T-helper 2 cell treated with Interferon-gamma antibody and Interleukin-4, amounts not matched to agents 5 μg/mL and 100 μg/mL, for 36 hours (primary cell): ENCODE results near the gene CCNL1.
A peak's percentile ranks its signal among the peaks of the same experiment; 100 is the strongest.

Source experiments
- DNase-seq: peaks from one replicate; pipeline ENCODE4 v3.0.0; 2021; ENCODE audit warnings: low spot score
- H3K27ac Mint-ChIP-seq: one replicate; pipeline ENCODE4 v1.8.0; 2021; ENCODE audit warnings: mild to moderate bottlenecking, mixed read lengths
- H3K27me3 Mint-ChIP-seq: one replicate; pipeline ENCODE4 v1.8.0; 2021; ENCODE audit warnings: low read depth, mixed read lengths
- H3K36me3 Mint-ChIP-seq: one replicate; pipeline ENCODE4 v1.8.0; 2021; ENCODE audit warnings: low read depth, mixed read lengths
- H3K4me1 Mint-ChIP-seq: one replicate; pipeline ENCODE4 v1.8.0; 2021; ENCODE audit warnings: low read depth, mixed read lengths
- H3K4me3 Mint-ChIP-seq: one replicate; pipeline ENCODE4 v1.8.0; 2022; ENCODE audit warnings: mild to moderate bottlenecking, moderate library complexity, mixed read lengths
- H3K9me3 Mint-ChIP-seq: one replicate; pipeline ENCODE4 v1.8.0; 2021; ENCODE audit warnings: mixed read lengths

The CCNL1 gene

GRCh38 chr3:157117875-157118654, 41.9 kb downstream of the CCNL1 start:
- H3K4me1 Mint-ChIP-seq = peaks cover 13% of the 10 kb centered on the region
- no peaks in the 10 kb centered on the region for H3K27me3 Mint-ChIP-seq
- H3K36me3 Mint-ChIP-seq = peaks cover 6% of the 10 kb centered on the region
- H3K27ac Mint-ChIP-seq = no peak overlapping the region
- H3K4me3 Mint-ChIP-seq = no peak overlapping the region
- no peak for DNase-seq
- H3K9me3 Mint-ChIP-seq = peaks cover 4% of the 10 kb centered on the region

DNA sequence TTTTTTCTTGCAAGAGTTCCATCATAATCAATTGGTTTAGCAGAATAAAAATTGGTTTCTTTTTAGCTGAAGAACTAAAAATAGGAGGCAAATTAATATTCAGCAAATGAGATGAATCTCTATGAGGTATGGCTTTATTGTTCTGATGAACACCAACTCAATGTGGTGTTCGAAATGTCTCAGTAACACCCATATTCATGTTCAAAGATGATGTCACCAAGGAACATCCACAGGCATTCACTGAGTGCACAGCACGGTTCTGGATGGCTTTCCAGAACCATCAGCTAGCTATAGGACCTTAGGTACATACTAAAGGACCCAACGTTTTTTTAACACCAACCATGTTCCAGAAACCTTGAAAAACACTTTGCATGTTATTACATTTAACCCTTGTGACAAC, 42.7 kb downstream of the CCNL1 start:
- no peak for DNase-seq
- Mint-ChIP-seq H3K4me1 (peaks cover 13% of the 10 kb centered on the region), H3K9me3 (peaks cover 4% of the 10 kb centered on the region), H3K36me3 (peaks cover 6% of the 10 kb centered on the region), H3K27ac (no peak overlapping the region), H3K4me3 (no peak overlapping the region), H3K27me3 (no peaks in the 10 kb centered on the region)

DNA sequence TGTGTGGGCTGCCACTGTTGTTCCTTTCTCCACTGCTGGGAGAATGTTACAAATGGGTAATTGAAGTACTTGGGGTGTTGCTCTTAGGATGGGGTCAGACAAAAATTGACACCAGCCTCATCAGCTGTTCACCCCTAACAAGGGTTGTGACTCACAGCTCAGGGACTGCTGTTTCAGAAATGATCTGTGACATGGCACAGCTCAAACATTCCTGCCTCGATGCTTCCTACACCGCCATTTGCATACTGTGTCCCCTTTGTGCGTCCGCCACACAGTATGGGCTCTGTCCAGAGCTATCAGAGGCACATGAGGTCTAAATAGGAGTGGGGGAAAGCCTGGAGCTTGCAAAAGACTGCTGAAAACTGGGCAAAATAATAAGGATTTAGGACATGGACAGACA, 43.9 kb downstream of the CCNL1 start:
- Mint-ChIP-seq H3K4me1 (peaks cover 13% of the 10 kb centered on the region), H3K9me3 (peaks cover 4% of the 10 kb centered on the region), H3K27me3 (no peaks in the 10 kb centered on the region), H3K4me3 (no peak overlapping the region), H3K36me3 (peaks cover 6% of the 10 kb centered on the region), H3K27ac (no peak overlapping the region)
- DNase-seq = no peak

DNA sequence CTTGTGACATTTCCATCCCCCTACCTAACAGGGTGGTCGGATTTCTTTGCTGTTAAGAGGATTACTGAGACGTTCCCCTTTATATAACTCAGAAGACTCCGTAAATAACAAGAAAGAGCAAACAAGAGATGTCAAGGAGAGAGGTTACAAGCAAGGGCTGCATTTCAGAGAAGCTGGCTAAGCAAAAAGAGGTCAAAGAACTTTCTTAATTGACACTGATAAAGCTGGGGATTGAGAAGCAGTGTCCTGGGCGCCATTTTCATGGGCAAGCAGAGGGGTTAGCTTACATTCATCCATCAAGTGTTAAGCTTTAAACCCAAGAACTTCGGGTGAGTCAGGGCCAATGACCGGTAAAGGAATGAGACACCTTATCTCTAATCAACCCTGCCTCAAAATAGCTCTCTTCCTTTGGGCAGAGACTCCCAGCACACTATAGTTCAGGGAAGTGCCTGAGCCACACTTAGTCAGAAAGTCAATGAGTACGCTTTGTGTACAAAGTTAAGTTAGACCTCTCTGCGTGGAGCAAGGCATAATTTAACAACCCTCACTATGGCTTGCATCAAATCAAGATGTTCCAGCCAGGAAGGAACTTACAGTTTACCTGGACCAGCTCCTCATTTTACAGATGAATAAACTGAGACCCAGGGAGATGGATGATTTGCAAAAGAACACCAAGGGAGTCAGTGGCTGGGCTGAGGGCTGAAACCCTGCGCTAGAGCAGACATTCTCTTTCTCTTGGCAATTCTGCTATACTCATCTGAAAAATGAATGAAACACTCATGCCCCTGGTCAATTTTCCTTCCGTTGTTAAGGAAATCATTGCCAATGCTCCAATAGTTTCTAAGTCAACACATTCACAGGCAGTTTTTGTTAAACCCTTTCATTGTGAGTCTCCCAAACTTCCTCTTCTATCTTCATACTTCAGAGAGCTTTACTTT, 44.6 kb downstream of the CCNL1 start:
- Mint-ChIP-seq H3K36me3 (peaks cover 6% of the 10 kb centered on the region), H3K9me3 (peaks cover 4% of the 10 kb centered on the region), H3K27ac (no peak overlapping the region), H3K4me1 (peaks cover 13% of the 10 kb centered on the region), H3K27me3 (no peaks in the 10 kb centered on the region), H3K4me3 (no peak overlapping the region)
- DNase-seq = no peak

DNA sequence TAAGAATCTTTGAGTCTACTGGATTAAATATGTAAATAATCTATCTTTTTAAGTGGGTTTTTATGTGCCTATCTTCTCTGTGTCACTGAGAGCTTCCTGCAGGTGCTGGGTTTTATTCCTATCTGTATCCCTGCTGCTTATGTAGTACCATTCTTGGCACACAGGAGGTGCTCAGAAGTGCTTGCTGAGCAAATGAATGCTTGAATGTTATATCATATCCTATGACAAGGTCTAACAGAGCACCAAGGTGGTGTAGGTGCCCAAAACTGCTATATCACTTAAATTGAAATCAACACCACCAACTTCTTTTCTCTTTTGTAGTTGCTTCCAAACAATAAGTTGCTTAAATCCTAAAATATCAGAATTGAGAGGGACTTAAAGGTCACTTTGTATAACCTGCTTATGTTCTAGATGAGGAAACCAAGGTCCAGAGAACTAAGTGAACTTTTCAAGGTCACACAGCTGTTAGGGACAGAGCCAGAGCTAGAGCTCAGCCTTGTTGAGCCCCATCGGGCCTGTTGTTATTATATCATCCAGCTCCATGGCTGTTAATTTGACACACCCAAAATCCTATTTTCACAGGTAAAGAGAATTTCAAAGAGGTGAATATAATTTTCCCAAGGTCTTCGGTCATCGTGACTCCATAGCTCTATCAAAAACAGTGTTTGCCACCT, 46.0 kb downstream of the CCNL1 start:
- Mint-ChIP-seq H3K4me3 (no peak overlapping the region), H3K4me1 (peaks cover 4% of the 10 kb centered on the region), H3K36me3 (no peaks in the 10 kb centered on the region), H3K27ac (no peak overlapping the region), H3K27me3 (no peaks in the 10 kb centered on the region), H3K9me3 (no peaks in the 10 kb centered on the region)
- DNase-seq = no peak

GRCh38 chr3:157112536-157112935, 47.4 kb downstream of the CCNL1 start:
- H3K9me3 Mint-ChIP-seq = no peaks in the 10 kb centered on the region
- H3K4me1 Mint-ChIP-seq = peaks cover 3% of the 10 kb centered on the region
- no peaks in the 10 kb centered on the region for H3K27me3 Mint-ChIP-seq
- no peaks in the 10 kb centered on the region for H3K36me3 Mint-ChIP-seq
- no peak overlapping the region for H3K4me3 Mint-ChIP-seq
- H3K27ac Mint-ChIP-seq = no peak overlapping the region
- no peak for DNase-seq

- no peaks in the 10 kb centered on the region for H3K36me3 Mint-ChIP-seq
- H3K27me3 Mint-ChIP-seq = no peaks in the 10 kb centered on the region
- H3K4me3 Mint-ChIP-seq = no peak overlapping the region
- H3K9me3 Mint-ChIP-seq = no peaks in the 10 kb centered on the region
- peaks cover 6% of the 10 kb centered on the region for H3K4me1 Mint-ChIP-seq
- H3K27ac Mint-ChIP-seq = no peak overlapping the region
- DNase-seq = no peak
These were observed 48.4 kb downstream of the CCNL1 start for GRCh38 chr3:157111518-157111917.

DNA sequence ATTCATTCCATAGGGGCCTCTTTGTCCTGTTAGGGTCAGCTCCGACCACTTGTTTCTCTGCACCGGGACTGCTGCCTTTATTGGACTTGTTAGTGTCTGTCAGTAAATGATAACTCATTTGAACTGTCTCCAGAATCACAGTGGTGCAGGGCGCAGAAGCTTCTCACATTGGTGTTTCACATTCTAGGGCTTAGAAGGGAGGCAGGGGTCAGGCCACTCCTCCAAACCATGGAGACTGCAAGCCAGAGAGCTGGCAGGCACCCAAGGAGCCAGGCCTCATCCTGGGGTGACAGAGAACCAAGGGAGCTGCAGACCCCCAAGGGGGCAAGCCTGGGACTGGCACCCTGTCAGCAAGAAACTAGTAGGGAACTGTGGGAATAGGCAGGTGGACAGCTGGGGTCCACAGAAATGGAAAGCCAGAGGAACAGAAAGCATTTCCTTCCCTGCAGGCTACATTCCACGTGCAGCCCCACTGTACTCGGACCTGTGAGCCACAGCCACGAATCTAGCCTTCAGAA, 49.1 kb downstream of the CCNL1 start:
- H3K27ac Mint-ChIP-seq = no peak overlapping the region
- H3K27me3 Mint-ChIP-seq = no peaks in the 10 kb centered on the region
- no peak for DNase-seq
- H3K4me1 Mint-ChIP-seq = peaks cover 6% of the 10 kb centered on the region
- no peak overlapping the region for H3K4me3 Mint-ChIP-seq
- no peaks in the 10 kb centered on the region for H3K36me3 Mint-ChIP-seq
- H3K9me3 Mint-ChIP-seq = no peaks in the 10 kb centered on the region

DNA sequence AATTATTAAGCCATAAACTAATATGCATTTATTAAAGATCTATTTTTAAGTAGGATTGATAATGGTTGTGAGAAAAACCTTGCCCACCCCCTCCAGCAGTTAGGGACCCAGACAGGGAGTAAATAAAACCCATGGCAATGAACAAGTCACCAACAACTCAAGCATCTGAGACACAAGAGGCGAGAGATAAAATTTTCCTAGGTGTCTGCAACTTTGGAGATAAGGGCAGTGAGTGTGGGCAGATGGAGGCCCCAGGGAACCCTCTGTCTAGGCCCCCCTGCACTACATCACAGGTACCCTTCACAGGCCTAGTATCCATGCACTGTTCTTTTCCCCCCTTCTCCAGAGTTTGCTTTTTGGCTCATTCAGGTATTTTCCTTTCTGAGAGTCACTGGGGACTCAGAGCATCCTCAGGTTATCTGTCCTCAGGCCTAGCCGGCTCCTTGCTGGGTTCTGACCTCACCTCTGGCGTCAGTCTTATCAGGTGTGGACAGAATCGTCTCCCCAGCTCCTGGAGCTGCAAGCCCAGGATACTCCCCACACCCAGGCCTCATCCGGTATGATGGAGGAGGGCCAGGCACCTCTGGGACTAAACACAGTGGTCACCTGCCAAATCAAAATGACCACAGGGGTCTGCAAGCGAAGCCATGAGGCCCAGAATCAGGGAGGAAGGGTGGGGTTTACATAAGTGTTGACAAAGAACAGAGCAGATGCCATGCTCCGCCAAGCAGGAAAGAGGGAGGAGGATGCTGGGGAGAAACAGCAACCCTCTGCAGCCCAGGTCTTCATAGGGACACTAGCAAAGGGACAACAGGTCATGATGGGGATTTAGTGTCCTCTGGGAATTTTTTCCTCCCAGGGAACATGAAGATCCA, 50.4 kb downstream of the CCNL1 start:
- H3K27me3 Mint-ChIP-seq = no peaks in the 10 kb centered on the region

DNA sequence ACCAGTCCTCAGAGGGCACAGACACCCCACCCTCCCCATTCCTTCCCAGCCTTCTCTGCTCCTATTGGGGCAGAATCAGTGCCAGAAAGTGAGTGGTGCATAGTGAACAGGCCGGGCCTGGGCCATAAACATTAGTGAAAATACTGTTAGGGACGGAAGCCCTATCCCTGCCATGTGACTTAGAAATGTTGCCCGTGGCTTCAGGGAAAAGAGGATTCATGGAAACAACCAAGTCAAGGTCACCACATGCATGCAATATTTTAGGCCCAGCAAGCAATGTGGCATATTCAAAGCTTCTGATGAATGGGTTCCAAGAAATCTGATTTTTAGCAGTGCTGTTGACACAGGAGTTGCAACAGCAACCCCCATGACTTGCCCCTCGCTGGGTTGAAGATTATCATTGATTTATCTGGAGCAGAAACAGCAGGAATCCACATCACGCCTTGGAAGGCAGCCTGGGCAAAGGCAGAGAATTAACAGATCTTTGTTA, 52.3 kb downstream of the CCNL1 start:
- DNase-seq = no peak
- H3K4me3 Mint-ChIP-seq = no peak overlapping the region
- peaks cover 31% of the 10 kb centered on the region for H3K4me1 Mint-ChIP-seq
- no peaks in the 10 kb centered on the region for H3K36me3 Mint-ChIP-seq
- H3K27me3 Mint-ChIP-seq = no peaks in the 10 kb centered on the region
- H3K9me3 Mint-ChIP-seq = no peaks in the 10 kb centered on the region
- H3K27ac Mint-ChIP-seq = no peak overlapping the region

More for the DNA sequence above, 50.4 kb downstream of the CCNL1 start:
- Mint-ChIP-seq H3K9me3 (no peaks in the 10 kb centered on the region), H3K4me1 (peaks cover 18% of the 10 kb centered on the region), H3K27ac (no peak overlapping the region), H3K4me3 (no peak overlapping the region), H3K36me3 (no peaks in the 10 kb centered on the region)
- DNase-seq = no peak

GRCh38 chr3:157107037-157107436, 52.9 kb downstream of the CCNL1 start:
- DNase-seq = no peak
- Mint-ChIP-seq H3K27me3 (no peaks in the 10 kb centered on the region), H3K27ac (peak overlapping the region; percentile 21), H3K36me3 (no peaks in the 10 kb centered on the region), H3K4me1 (peaks cover 31% of the 10 kb centered on the region), H3K9me3 (no peaks in the 10 kb centered on the region), H3K4me3 (no peak overlapping the region)

DNA sequence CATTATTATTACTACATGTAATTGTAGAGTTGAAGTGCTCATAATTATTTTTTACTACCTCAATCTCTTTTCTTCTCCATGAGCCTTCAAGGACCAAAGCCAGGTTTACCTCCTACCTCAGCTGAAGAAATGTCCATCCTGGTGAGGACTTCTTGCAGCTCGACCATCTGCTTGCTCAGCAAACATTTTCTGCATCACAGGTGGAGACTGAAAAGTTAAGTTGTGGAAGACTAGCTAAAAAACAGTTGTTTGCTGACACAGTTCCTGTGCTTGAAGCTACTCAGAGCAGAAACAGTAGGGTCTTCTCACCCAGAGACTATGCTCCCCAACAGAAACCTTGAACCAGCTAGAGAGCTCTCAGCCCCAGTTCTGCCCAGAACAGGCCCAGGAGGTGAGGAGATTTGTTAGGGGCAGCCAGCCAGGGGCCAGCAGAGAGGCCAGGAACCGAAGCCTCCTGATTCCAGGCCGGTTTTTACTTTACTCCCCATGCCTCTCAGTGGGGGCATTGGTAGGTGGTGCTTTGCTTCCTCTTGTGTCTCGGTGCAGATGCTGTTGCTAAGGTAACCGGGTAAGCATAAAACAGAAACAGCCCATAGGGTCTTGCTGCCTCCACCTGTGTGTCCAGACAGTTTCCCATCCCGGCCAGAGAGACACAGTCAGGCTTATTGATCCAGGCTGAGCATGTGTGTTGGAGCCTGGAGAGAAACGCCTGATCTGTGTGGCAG, 54.9 kb downstream of the CCNL1 start:
- H3K4me3 Mint-ChIP-seq = no peak overlapping the region
- no peak for DNase-seq
- peaks cover 32% of the 10 kb centered on the region for H3K4me1 Mint-ChIP-seq
- H3K27me3 Mint-ChIP-seq = no peaks in the 10 kb centered on the region
- H3K27ac Mint-ChIP-seq = peak overlapping the region; percentile 21
- H3K36me3 Mint-ChIP-seq = no peaks in the 10 kb centered on the region
- no peaks in the 10 kb centered on the region for H3K9me3 Mint-ChIP-seq
